ENCODE data around the gene PRSS12.

The PRSS12 gene

GRCh38 chr4:118287711-118288451, 64.9 kb downstream of the PRSS12 start:
- no peak overlapping the region for H3K27ac Mint-ChIP-seq
- H3K4me1 Mint-ChIP-seq (ENCODE audit: low read depth) = peaks cover 3% of the 10 kb centered on the region
- no peaks in the 10 kb centered on the region for H3K9me3 Mint-ChIP-seq
- peaks cover 3% of the 10 kb centered on the region for H3K36me3 Mint-ChIP-seq (ENCODE audit: low read depth)
- peaks cover 9% of the 10 kb centered on the region for H3K27me3 Mint-ChIP-seq (ENCODE audit: low read depth)
- DNase-seq (ENCODE audit: low spot score) = no peak
- H3K4me3 Mint-ChIP-seq = no peak overlapping the region

- Mint-ChIP-seq H3K27ac (no peak overlapping the region), H3K4me3 (no peak overlapping the region), H3K27me3 (ENCODE audit: low read depth) (peaks cover 9% of the 10 kb centered on the region), H3K9me3 (no peaks in the 10 kb centered on the region), H3K36me3 (ENCODE audit: low read depth) (peaks cover 13% of the 10 kb centered on the region), H3K4me1 (ENCODE audit: low read depth) (peaks cover 3% of the 10 kb centered on the region)
- DNase-seq (ENCODE audit: low spot score) = no peak
Measured at GRCh38 chr4:118286685-118287084, 66.1 kb downstream of the PRSS12 start.

DNA sequence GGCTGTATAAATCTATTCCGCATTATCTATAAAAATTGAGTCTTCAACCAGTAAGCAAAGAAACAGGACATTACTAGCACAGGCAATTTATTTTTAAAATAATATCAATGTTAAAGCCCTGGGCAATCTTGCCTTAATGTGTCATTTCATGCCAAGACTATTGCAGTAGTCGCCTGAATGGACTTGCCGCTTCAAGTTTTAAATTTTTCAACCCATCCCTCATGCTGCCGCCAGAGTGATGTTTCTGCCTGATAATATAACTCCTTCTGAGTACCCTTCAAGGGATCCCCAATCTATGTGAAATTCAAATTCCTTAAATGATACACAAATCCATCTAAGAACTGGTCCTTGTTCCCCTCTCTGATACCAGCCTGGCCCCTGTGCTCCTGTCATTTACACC, 66.9 kb downstream of the PRSS12 start:
- H3K27ac Mint-ChIP-seq = no peak overlapping the region
- peaks cover 4% of the 10 kb centered on the region for H3K27me3 Mint-ChIP-seq (ENCODE audit: low read depth)

DNA sequence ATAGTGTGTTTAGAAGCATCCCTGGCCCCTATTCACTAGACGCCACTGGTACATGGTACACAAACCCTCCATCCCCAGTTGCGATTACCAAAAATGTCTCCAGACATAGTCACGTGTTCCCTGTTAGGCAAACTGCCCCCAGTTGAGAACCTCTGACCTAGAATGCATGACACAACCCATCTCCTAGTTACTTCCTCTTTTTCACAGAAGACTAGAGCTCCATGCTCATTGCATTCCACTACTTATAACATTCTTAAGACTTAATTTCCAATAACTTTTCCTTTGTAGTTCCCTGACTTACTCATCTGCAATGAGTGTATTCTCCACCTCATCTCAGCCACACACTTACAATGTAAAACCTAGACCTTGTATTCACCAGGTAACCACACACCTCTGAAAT, 68.6 kb downstream of the PRSS12 start:
- no peak for DNase-seq (ENCODE audit: low spot score)
- Mint-ChIP-seq H3K36me3 (ENCODE audit: low read depth) (peaks cover 37% of the 10 kb centered on the region), H3K4me1 (ENCODE audit: low read depth) (peaks cover 20% of the 10 kb centered on the region), H3K9me3 (no peaks in the 10 kb centered on the region), H3K27me3 (ENCODE audit: low read depth) (no peaks in the 10 kb centered on the region), H3K27ac (no peak overlapping the region), H3K4me3 (no peak overlapping the region)

More for the DNA sequence above, 66.9 kb downstream of the PRSS12 start:
- no peaks in the 10 kb centered on the region for H3K9me3 Mint-ChIP-seq
- peaks cover 8% of the 10 kb centered on the region for H3K4me1 Mint-ChIP-seq (ENCODE audit: low read depth)
- H3K36me3 Mint-ChIP-seq (ENCODE audit: low read depth) = peaks cover 21% of the 10 kb centered on the region
- no peak for DNase-seq (ENCODE audit: low spot score)
- H3K4me3 Mint-ChIP-seq = no peak overlapping the region

- Mint-ChIP-seq H3K9me3 (no peaks in the 10 kb centered on the region), H3K4me1 (ENCODE audit: low read depth) (peaks cover 24% of the 10 kb centered on the region), H3K27me3 (ENCODE audit: low read depth) (no peaks in the 10 kb centered on the region), H3K4me3 (no peak overlapping the region), H3K36me3 (ENCODE audit: low read depth) (peaks cover 44% of the 10 kb centered on the region), H3K27ac (no peak overlapping the region)
- no peak for DNase-seq (ENCODE audit: low spot score)
Measured at GRCh38 chr4:118282692-118283091, 70.1 kb downstream of the PRSS12 start.

DNA sequence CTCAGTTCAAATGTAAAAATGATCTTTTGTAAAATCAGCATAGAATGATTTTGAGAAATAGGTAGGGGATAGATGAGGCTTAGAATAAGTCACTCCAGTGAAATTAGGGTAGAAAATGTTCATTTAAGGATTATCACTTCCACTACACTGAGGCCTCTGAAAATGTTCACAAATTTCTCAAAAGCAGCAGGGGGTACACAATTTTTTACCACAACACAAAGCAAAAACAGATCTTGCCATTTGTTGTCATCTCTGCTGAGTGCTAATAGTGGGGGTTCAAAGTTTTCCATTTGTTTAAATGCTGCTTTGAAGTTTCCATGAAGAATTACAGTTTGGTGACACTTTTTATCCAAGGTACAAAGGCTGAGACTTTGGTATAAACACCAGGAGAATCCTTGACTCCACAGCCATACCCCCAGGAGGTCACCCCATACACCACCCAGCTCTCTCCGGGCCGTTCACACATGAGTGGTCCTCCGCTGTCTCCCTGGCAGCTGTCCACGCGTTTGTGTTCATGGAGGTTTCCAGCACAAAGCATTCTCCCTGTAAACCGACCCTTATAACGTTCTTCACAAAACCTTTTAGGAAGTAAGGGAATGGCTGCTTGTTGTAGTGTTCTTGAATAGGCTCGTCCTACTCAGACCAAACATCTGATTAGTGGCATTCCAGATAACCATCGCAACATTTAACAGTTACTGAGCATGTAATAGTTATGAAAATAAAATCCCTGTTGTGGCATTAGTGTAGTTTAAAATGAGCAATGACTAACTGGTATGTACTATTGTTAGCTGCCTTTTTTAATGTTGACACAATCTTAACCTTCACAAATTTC, 71.0 kb downstream of the PRSS12 start:
- Mint-ChIP-seq H3K4me3 (peak overlapping the region; percentile 89), H3K27ac (peak overlapping the region; percentile 23), H3K27me3 (ENCODE audit: low read depth) (no peaks in the 10 kb centered on the region), H3K36me3 (ENCODE audit: low read depth) (peaks cover 44% of the 10 kb centered on the region), H3K9me3 (no peaks in the 10 kb centered on the region), H3K4me1 (ENCODE audit: low read depth) (peaks cover 27% of the 10 kb centered on the region)
- DNase-seq (ENCODE audit: low spot score) = no peak

GRCh38 chr4:118280501-118281218, 72.1 kb downstream of the PRSS12 start:
- no peaks in the 10 kb centered on the region for H3K9me3 Mint-ChIP-seq
- H3K36me3 Mint-ChIP-seq (ENCODE audit: low read depth) = peaks cover 44% of the 10 kb centered on the region
- peak overlapping the region; percentile 53 for H3K27ac Mint-ChIP-seq
- no peak for DNase-seq (ENCODE audit: low spot score)
- no peaks in the 10 kb centered on the region for H3K27me3 Mint-ChIP-seq (ENCODE audit: low read depth)
- peaks cover 28% of the 10 kb centered on the region for H3K4me1 Mint-ChIP-seq (ENCODE audit: low read depth)
- H3K4me3 Mint-ChIP-seq = peak overlapping the region; percentile 89

GRCh38 chr4:118279920-118280432, 72.8 kb downstream of the PRSS12 start:
- DNase-seq (ENCODE audit: low spot score) = no peak
- peak overlapping the region; percentile 89 for H3K4me3 Mint-ChIP-seq
- H3K9me3 Mint-ChIP-seq = no peaks in the 10 kb centered on the region
- H3K27ac Mint-ChIP-seq = peak overlapping the region; percentile 94
- H3K36me3 Mint-ChIP-seq (ENCODE audit: low read depth) = peaks cover 44% of the 10 kb centered on the region
- peaks cover 29% of the 10 kb centered on the region for H3K4me1 Mint-ChIP-seq (ENCODE audit: low read depth)
- peaks cover 2% of the 10 kb centered on the region for H3K27me3 Mint-ChIP-seq (ENCODE audit: low read depth)

GRCh38 chr4:118279328-118279727, 73.5 kb downstream of the PRSS12 start:
- no peak for DNase-seq (ENCODE audit: low spot score)
- Mint-ChIP-seq H3K27me3 (ENCODE audit: low read depth) (peaks cover 2% of the 10 kb centered on the region), H3K27ac (peak overlapping the region; percentile 94), H3K36me3 (ENCODE audit: low read depth) (peaks cover 44% of the 10 kb centered on the region), H3K9me3 (no peaks in the 10 kb centered on the region), H3K4me1 (ENCODE audit: low read depth) (peaks cover 27% of the 10 kb centered on the region), H3K4me3 (peak overlapping the region; percentile 89)

- Mint-ChIP-seq H3K4me1 (ENCODE audit: low read depth) (peaks cover 26% of the 10 kb centered on the region), H3K4me3 (peak overlapping the region; percentile 89), H3K36me3 (ENCODE audit: low read depth) (peaks cover 44% of the 10 kb centered on the region), H3K27me3 (ENCODE audit: low read depth) (peaks cover 2% of the 10 kb centered on the region), H3K9me3 (no peaks in the 10 kb centered on the region), H3K27ac (peak overlapping the region; percentile 94)
- peak; percentile 94 for DNase-seq (ENCODE audit: low spot score)
Measured at GRCh38 chr4:118278473-118279274, 74.1 kb downstream of the PRSS12 start.

- no peak overlapping the region for H3K27ac Mint-ChIP-seq
- peaks cover 26% of the 10 kb centered on the region for H3K4me1 Mint-ChIP-seq (ENCODE audit: low read depth)
- no peak overlapping the region for H3K4me3 Mint-ChIP-seq
- no peak for DNase-seq (ENCODE audit: low spot score)
- peaks cover 2% of the 10 kb centered on the region for H3K27me3 Mint-ChIP-seq (ENCODE audit: low read depth)
- peaks cover 36% of the 10 kb centered on the region for H3K36me3 Mint-ChIP-seq (ENCODE audit: low read depth)
- H3K9me3 Mint-ChIP-seq = no peaks in the 10 kb centered on the region
Measured at GRCh38 chr4:118277243-118277642, 75.6 kb downstream of the PRSS12 start.

GRCh38 chr4:118276580-118276979, 76.2 kb downstream of the PRSS12 start:
- no peak overlapping the region for H3K4me3 Mint-ChIP-seq
- H3K4me1 Mint-ChIP-seq (ENCODE audit: low read depth) = peaks cover 26% of the 10 kb centered on the region
- H3K9me3 Mint-ChIP-seq = no peaks in the 10 kb centered on the region
- DNase-seq (ENCODE audit: low spot score) = no peak
- peaks cover 2% of the 10 kb centered on the region for H3K27me3 Mint-ChIP-seq (ENCODE audit: low read depth)
- H3K27ac Mint-ChIP-seq = no peak overlapping the region
- peaks cover 29% of the 10 kb centered on the region for H3K36me3 Mint-ChIP-seq (ENCODE audit: low read depth)

DNA sequence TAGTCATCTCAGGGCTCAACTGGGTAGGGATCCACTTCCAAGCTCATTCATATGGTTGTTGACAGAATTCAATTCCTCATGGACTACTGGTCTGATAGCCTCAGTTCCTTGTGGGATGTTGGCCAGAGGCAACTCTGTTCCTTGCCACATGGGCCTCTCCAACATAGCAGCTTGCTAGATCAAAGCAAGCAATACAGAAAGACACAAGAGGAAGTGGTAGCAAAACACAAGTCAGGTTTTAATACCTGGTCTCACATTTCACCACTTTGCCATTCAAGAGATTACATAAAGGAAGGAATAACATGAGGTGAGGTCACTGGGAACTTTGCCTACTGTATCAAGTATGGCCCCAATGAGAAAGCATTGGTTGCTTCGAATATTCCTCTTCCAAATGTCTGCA, 79.2 kb downstream of the PRSS12 start:
- no peaks in the 10 kb centered on the region for H3K9me3 Mint-ChIP-seq
- H3K4me3 Mint-ChIP-seq = no peak overlapping the region
- peaks cover 4% of the 10 kb centered on the region for H3K36me3 Mint-ChIP-seq (ENCODE audit: low read depth)
- H3K4me1 Mint-ChIP-seq (ENCODE audit: low read depth) = peaks cover 11% of the 10 kb centered on the region
- H3K27me3 Mint-ChIP-seq (ENCODE audit: low read depth) = peaks cover 4% of the 10 kb centered on the region
- H3K27ac Mint-ChIP-seq = no peak overlapping the region
- no peak for DNase-seq (ENCODE audit: low spot score)
